Parathyroid adenoma (tissue), 2 donors: Measurements from ENCODE around the gene UBAP1L.

ENCODE experiments used
- H2AFZ ChIP-seq: fragments of 300-600 bp; sonication (generic); one replicate; pipeline ENCODE4 v1.7.0; 2017; ENCODE audit warnings: antibody characterized with exemption, mild to moderate bottlenecking
- H3K27ac ChIP-seq: fragments of 300-600 bp; sonication (generic); one replicate; pipeline ENCODE4 v1.7.0; 2017
- H3K27me3 ChIP-seq: fragments of 300-600 bp; sonication (generic); one replicate; pipeline ENCODE4 v1.7.0; 2017; ENCODE audit warnings: low read length; ENCODE audit not compliant: control insufficient read depth, insufficient read depth
- H3K36me3 ChIP-seq: fragments of 300-600 bp; sonication (generic); one replicate; pipeline ENCODE4 v1.7.0; 2017; ENCODE audit warnings: low read length; ENCODE audit not compliant: control insufficient read depth, insufficient read depth
- H3K4me1 ChIP-seq: fragments of 300-600 bp; sonication (generic); one replicate; pipeline ENCODE4 v1.7.0; 2017; ENCODE audit warnings: control low read depth
- H3K4me2 ChIP-seq: fragments of 300-600 bp; sonication (generic); one replicate; pipeline ENCODE4 v1.7.0; 2017; ENCODE audit warnings: low read length
- H3K4me3 ChIP-seq: fragments of 300-600 bp; sonication (generic); one replicate; pipeline ENCODE4 v1.7.0; 2017; ENCODE audit warnings: low read depth, low read length
- H3K79me2 ChIP-seq: fragments of 300-600 bp; sonication (generic); one replicate; pipeline ENCODE4 v1.7.0; 2017; ENCODE audit warnings: control low read depth
- H3K9ac ChIP-seq: fragments of 300-600 bp; sonication (generic); one replicate; pipeline ENCODE4 v1.7.0; 2017; ENCODE audit warnings: mild to moderate bottlenecking
- H3K9me3 ChIP-seq: fragments of 300-600 bp; sonication (generic); one replicate; pipeline ENCODE4 v1.7.0; 2017; ENCODE audit warnings: low read length; ENCODE audit not compliant: control insufficient read depth
- CTCF ChIP-seq: fragments of 300-600 bp; sonication (generic); IDR thresholded peaks from one replicate; pipeline ENCODE4 v1.7.0; 2017; ENCODE audit warnings: antibody characterized with exemption, mild to moderate bottlenecking
- donor health status: primary hyperparathyroidism.

Gene UBAP1L

GRCh38 chr15:65082303-65082953 is 32.6 kb downstream of the UBAP1L start:
- Histone ChIP-seq H3K9ac (no peak overlapping the region), H2AFZ (no peak overlapping the region), H3K27ac (no peak overlapping the region), H3K79me2 (no peaks in the 10 kb centered on the region), H3K4me2 (no peak overlapping the region), H3K9me3 (no peaks in the 10 kb centered on the region), H3K4me1 (peaks cover 5% of the 10 kb centered on the region), H3K4me3 (no peak overlapping the region), H3K36me3 (no peaks in the 10 kb centered on the region), H3K27me3 (no peaks in the 10 kb centered on the region)
- no peak for TF ChIP-seq CTCF

DNA sequence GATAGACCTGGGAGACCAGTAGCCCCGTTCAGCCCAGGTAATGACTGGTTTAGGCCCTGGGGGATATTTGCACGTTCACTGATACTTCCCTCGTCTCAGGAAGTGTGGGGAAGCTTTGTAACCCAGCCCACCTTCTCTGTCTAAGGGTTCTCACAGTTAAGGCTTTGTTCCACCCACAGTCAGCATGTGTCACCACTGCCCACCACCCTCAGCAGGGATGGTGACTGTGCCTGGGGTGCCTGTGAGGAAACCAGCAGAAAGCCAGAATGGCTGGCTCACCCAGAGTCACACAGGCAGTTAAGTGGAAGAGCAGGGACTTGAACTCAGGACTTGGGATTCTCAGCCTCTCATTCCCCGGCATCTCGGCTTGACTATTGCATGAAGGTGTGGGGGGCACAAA is 33.2 kb downstream of the UBAP1L start:
- Histone ChIP-seq H3K4me3 (no peak overlapping the region), H3K9ac (no peak overlapping the region), H3K27me3 (no peaks in the 10 kb centered on the region), H3K79me2 (no peaks in the 10 kb centered on the region), H3K9me3 (no peaks in the 10 kb centered on the region), H3K27ac (no peak overlapping the region), H3K4me2 (no peak overlapping the region), H3K36me3 (no peaks in the 10 kb centered on the region), H2AFZ (no peak overlapping the region), H3K4me1 (peaks cover 5% of the 10 kb centered on the region)
- TF ChIP-seq CTCF: no peak

- Histone ChIP-seq H3K27me3 (no peaks in the 10 kb centered on the region), H3K9ac (no peak overlapping the region), H3K79me2 (no peaks in the 10 kb centered on the region), H3K4me3 (no peak overlapping the region), H3K4me1 (peaks cover 5% of the 10 kb centered on the region), H3K27ac (no peak overlapping the region), H3K9me3 (no peaks in the 10 kb centered on the region), H3K36me3 (no peaks in the 10 kb centered on the region), H2AFZ (no peak overlapping the region), H3K4me2 (no peak overlapping the region)
- TF ChIP-seq CTCF: no peak
These were observed 33.7 kb downstream of the UBAP1L start for GRCh38 chr15:65081270-65081669.

GRCh38 chr15:65079580-65079979 is 35.4 kb downstream of the UBAP1L start:
- no peaks in the 10 kb centered on the region for H3K9me3 ChIP-seq
- H3K27ac ChIP-seq: no peak overlapping the region
- peaks cover 5% of the 10 kb centered on the region for H3K4me1 ChIP-seq
- H3K9ac ChIP-seq: no peak overlapping the region
- H3K79me2 ChIP-seq: no peaks in the 10 kb centered on the region
- H3K36me3 ChIP-seq: no peaks in the 10 kb centered on the region
- no peak overlapping the region for H3K4me2 ChIP-seq
- H2AFZ ChIP-seq: no peak overlapping the region
- no peak for TF ChIP-seq CTCF
- no peaks in the 10 kb centered on the region for H3K27me3 ChIP-seq
- no peak overlapping the region for H3K4me3 ChIP-seq

GRCh38 chr15:65077981-65078352 is 37.0 kb downstream of the UBAP1L start:
- Histone ChIP-seq H3K9ac (no peak overlapping the region), H3K27ac (no peak overlapping the region), H3K27me3 (no peaks in the 10 kb centered on the region), H3K9me3 (no peaks in the 10 kb centered on the region), H3K4me2 (no peak overlapping the region), H3K4me1 (peaks cover 4% of the 10 kb centered on the region), H3K36me3 (no peaks in the 10 kb centered on the region), H2AFZ (no peak overlapping the region), H3K4me3 (no peak overlapping the region), H3K79me2 (no peaks in the 10 kb centered on the region)
- TF ChIP-seq CTCF: peak; percentile 31
